Measurements from ENCODE around the gene TBC1D10A. TPM values are rescaled to one million over a fixed set of nuclear protein-coding genes. Genes with fewer than 3 reads are reported as not detected.

TBC1D10A gene
- total RNA-seq, 1 experiment from 2014 or later: 12.2 TPM

DNA sequence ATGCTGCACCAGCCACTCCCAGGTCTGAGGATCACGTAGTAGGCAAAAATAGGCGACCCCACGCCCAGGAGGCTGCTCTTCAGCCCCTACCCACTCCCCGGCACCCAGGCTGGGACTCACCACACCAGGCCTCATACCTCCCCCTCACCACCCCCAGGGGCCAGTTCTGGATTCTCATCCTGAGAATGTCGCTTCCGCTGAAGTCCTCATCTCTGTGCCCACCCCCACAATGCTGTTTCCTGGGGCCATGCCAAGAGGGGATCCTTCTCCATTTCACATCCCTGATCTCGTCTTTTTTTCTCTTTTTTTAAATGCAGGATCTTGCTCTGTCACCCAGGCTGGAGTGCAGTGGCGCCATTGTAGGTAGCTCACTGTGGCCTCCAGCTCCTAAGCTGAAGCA, 58.4 kb downstream of the TBC1D10A start:
- no peaks in the 10 kb centered on the region for H3K36me3 ChIP-seq (ENCODE audit: control insufficient read depth, insufficient read depth, low read length)
- peaks cover under 1% of the 10 kb centered on the region; the same call in 1 of the 2 replicates for H3K4me1 ChIP-seq
- H3K27me3 ChIP-seq (replicated peaks; ENCODE audit: control insufficient read depth, insufficient read depth, low read length): no peaks in the 10 kb centered on the region
- H3K4me3 ChIP-seq (ENCODE audit: low read depth, low read length): no peak overlapping the region
- ChIA-PET CTCF (interaction anchor here (1.0 kb wide), 1 partner anchor 58 kb away, joined by 4 read pairs; the partner anchor contains the start of gene TBC1D10A), POLR2A (no interaction called here)
- Mint-ChIP-seq H3K36me3 (ENCODE audit: insufficient read depth, unreplicated experiment) (peaks cover 5% of the 10 kb centered on the region), H3K9me3 (ENCODE audit: unreplicated experiment) (no peaks in the 10 kb centered on the region), H3K4me1 (ENCODE audit: low read depth, unreplicated experiment) (no peaks in the 10 kb centered on the region), H3K4me3 (ENCODE audit: unreplicated experiment) (no peak overlapping the region), H3K27ac (ENCODE audit: unreplicated experiment) (no peak overlapping the region), H3K27me3 (ENCODE audit: insufficient read depth, unreplicated experiment) (no peaks in the 10 kb centered on the region)
- BruUV-seq (replicated peaks): no TSS peak
- no peaks in the 10 kb centered on the region for H3K9me3 ChIP-seq
- no peak for DNase-seq
- TF ChIP-seq CTCF (IDR thresholded peaks at IDR 0.05; ENCODE audit: insufficient read depth in 1 of 2, low read depth in 1 of 2, low read length in 1 of 2, severe bottlenecking in 1 of 2, unreplicated experiment in 1 of 2): no peak
- intact Hi-C loops (cut with micrococcal nuclease; ENCODE audit: unreplicated experiment): no loop called here

- no peak for TF ChIP-seq CTCF (IDR thresholded peaks at IDR 0.05; ENCODE audit: insufficient read depth in 1 of 2, low read depth in 1 of 2, low read length in 1 of 2, severe bottlenecking in 1 of 2, unreplicated experiment in 1 of 2)
- POLR2A ChIA-PET: no interaction called here
- CTCF ChIA-PET: interaction anchor here (1.0 kb wide), 1 partner anchor 59 kb away, joined by 4 read pairs; the partner anchor contains the start of gene TBC1D10A
- no TSS peak for BruUV-seq (replicated peaks)
- no peaks in the 10 kb centered on the region for H3K27me3 Mint-ChIP-seq (ENCODE audit: insufficient read depth, unreplicated experiment)
- intact Hi-C loops (cut with micrococcal nuclease; ENCODE audit: unreplicated experiment): no loop called here
- H3K27ac Mint-ChIP-seq (ENCODE audit: unreplicated experiment): no peak overlapping the region
- H3K4me1 Mint-ChIP-seq (ENCODE audit: low read depth, unreplicated experiment): no peaks in the 10 kb centered on the region
- no peak overlapping the region for H3K4me3 Mint-ChIP-seq (ENCODE audit: unreplicated experiment)
- Histone ChIP-seq H3K4me1 (peaks cover 5% of the 10 kb centered on the region; the same call in 1 of the 2 replicates), H3K4me3 (ENCODE audit: low read depth, low read length) (no peak overlapping the region), H3K27me3 (replicated peaks; ENCODE audit: control insufficient read depth, insufficient read depth, low read length) (no peaks in the 10 kb centered on the region), H3K36me3 (ENCODE audit: control insufficient read depth, insufficient read depth, low read length) (no peaks in the 10 kb centered on the region), H3K9me3 (no peaks in the 10 kb centered on the region)
- no peak for DNase-seq
- H3K36me3 Mint-ChIP-seq (ENCODE audit: insufficient read depth, unreplicated experiment): peaks cover 5% of the 10 kb centered on the region
- no peaks in the 10 kb centered on the region for H3K9me3 Mint-ChIP-seq (ENCODE audit: unreplicated experiment)
Observed at GRCh38 chr22:30267382-30268302, 59.1 kb downstream of the TBC1D10A start.

DNA sequence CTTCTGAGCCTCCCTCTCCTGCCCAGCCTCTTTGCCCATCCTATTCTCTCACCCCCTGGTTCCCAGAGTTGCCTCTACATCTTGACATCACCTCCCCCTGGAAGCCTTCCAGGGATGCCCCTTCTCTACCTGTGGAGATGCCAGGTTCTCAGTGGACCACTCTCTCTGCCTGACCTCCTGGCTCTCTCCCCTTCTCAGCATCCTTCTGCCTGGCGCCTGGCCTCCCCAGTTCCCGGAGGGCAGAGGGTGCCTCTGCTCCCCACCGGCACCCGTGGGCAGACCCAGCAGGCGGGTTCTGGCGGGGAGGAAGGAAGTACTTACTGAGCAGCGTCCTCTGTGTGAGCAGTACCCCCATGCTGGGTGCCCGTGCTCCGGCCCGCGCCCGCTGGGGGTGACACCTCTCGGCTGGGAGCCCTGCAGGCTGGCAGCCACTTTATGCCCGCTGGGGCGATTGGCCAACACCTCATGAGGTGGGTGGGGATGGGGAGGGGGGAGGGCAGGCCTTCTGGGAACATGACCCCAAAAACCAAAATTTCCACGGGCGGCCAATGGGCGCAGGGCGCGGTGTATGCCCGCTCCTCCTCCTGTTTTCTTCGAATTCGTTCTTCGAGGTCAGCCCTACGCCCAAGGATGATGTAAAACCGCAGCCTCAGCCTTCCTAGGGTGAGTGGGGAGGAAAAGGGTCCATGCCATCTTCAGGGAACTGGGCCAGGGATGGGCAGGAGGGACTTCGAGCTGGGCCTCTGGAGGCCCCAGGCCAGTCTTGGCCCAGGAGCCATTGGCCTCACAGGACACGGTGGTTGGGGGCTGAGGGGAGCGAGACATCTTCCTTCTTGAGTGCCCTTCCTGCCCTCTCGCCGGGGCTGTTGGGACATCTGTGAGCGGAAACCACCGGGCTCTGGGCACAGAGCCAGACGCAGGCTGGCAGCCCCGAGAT, 60.0 kb downstream of the TBC1D10A start, which contains the start of gene OSM:
OSM (minus strand) TSS at position 407 of the 937 bp plus-strand sequence; CDS start at position 355, 52 bp downstream.
- ChIA-PET CTCF (no interaction called here), POLR2A (no interaction called here)
- H3K4me3 Mint-ChIP-seq (ENCODE audit: unreplicated experiment): no peak within 1 kb of the TSS
- H3K4me3 ChIP-seq (ENCODE audit: low read depth, low read length): no peak within 1 kb of the TSS
- no peak for TF ChIP-seq CTCF (IDR thresholded peaks at IDR 0.05; ENCODE audit: insufficient read depth in 1 of 2, low read depth in 1 of 2, low read length in 1 of 2, severe bottlenecking in 1 of 2, unreplicated experiment in 1 of 2)
- no peaks in the 10 kb centered on the region for H3K27me3 ChIP-seq (replicated peaks; ENCODE audit: control insufficient read depth, insufficient read depth, low read length)
- no peaks in the 10 kb centered on the region for H3K4me1 Mint-ChIP-seq (ENCODE audit: low read depth, unreplicated experiment)
- peaks cover 5% of the 10 kb centered on the region; the same call in 1 of the 2 replicates for H3K4me1 ChIP-seq
- no TSS peak for BruUV-seq (replicated peaks)
- intact Hi-C loops (cut with micrococcal nuclease; ENCODE audit: unreplicated experiment): no loop called here
- no peaks in the 10 kb centered on the region for H3K9me3 Mint-ChIP-seq (ENCODE audit: unreplicated experiment)
- no peak for DNase-seq
- no peak within 1 kb of the TSS for H3K27ac Mint-ChIP-seq (ENCODE audit: unreplicated experiment)
- no peaks in the 10 kb centered on the region for H3K36me3 ChIP-seq (ENCODE audit: control insufficient read depth, insufficient read depth, low read length)
- H3K27me3 Mint-ChIP-seq (ENCODE audit: insufficient read depth, unreplicated experiment): no peaks in the 10 kb centered on the region
- no peaks in the 10 kb centered on the region for H3K9me3 ChIP-seq
- peaks cover 5% of the 10 kb centered on the region for H3K36me3 Mint-ChIP-seq (ENCODE audit: insufficient read depth, unreplicated experiment)

Data from Caco-2 (cell line).